HG02885 (cell line): ENCODE results near the gene C11orf87.

Source experiments
- ATAC-seq: cut with Tn5 transposase; IDR thresholded peaks from one replicate; pipeline ENCODE4 v1.9.1; 2021; ENCODE audit warnings: mild to moderate bottlenecking; ENCODE audit not compliant: unreplicated experiment, poor library complexity

Gene C11orf87

GRCh38 chr11:109421981-109422869, at the start of gene C11orf87:
TSS of gene C11orf87 (plus strand) at chr11:109422190. CDS start at chr11:109423634, 1,444 bp downstream.
- ATAC-seq = no peak

GRCh38 chr11:109374032-109374431, 48.0 kb upstream of the C11orf87 start:
- ATAC-seq = no peak

GRCh38 chr11:109374441-109374840, 47.5 kb upstream of the C11orf87 start:
- ATAC-seq = no peak

GRCh38 chr11:109377039-109377742, 44.8 kb upstream of the C11orf87 start:
- no peak for ATAC-seq

- ATAC-seq = no peak
Measured at GRCh38 chr11:109378034-109378433, 44.0 kb upstream of the C11orf87 start.

- ATAC-seq = no peak
Measured at GRCh38 chr11:109383306-109383705, 38.7 kb upstream of the C11orf87 start.

GRCh38 chr11:109384873-109385272, 37.1 kb upstream of the C11orf87 start:
- no peak for ATAC-seq

- no peak for ATAC-seq
Measured at GRCh38 chr11:109388982-109389381, 33.0 kb upstream of the C11orf87 start.

- no peak for ATAC-seq
Measured at GRCh38 chr11:109390752-109391151, 31.2 kb upstream of the C11orf87 start.

GRCh38 chr11:109401545-109401944, 20.4 kb upstream of the C11orf87 start:
- no peak for ATAC-seq

- no peak for ATAC-seq
Measured at GRCh38 chr11:109405671-109406070, 16.3 kb upstream of the C11orf87 start.

GRCh38 chr11:109416601-109417000, 5.4 kb upstream of the C11orf87 start:
- ATAC-seq = no peak

- no peak for ATAC-seq
Measured at GRCh38 chr11:109422870-109423465, 978 bp downstream of the C11orf87 start.

GRCh38 chr11:109423466-109424190, 1.6 kb downstream of the C11orf87 start:
- no peak for ATAC-seq

- no peak for ATAC-seq
Measured at GRCh38 chr11:109424901-109425300, 2.9 kb downstream of the C11orf87 start.

GRCh38 chr11:109425554-109425953, 3.6 kb downstream of the C11orf87 start:
- no peak for ATAC-seq

- peak; percentile 65 for ATAC-seq
Measured at GRCh38 chr11:109426442-109427240, 4.7 kb downstream of the C11orf87 start.

- ATAC-seq = no peak
Measured at GRCh38 chr11:109432105-109432504, 10.1 kb downstream of the C11orf87 start.

GRCh38 chr11:109433753-109434256, 11.8 kb downstream of the C11orf87 start:
- ATAC-seq = no peak
